T-helper 2 cell treated with Interferon-gamma antibody and Interleukin-4, amounts not matched to agents 5 μg/mL and 100 μg/mL, for 36 hours (primary cell): ENCODE data around the gene PLXNB1.
A peak's percentile ranks its signal among the peaks of the same experiment; 100 is the strongest.
"Not testable (repeated sequence)": the region's sequence is repeated elsewhere in the genome, so short reads cannot be mapped to it uniquely, and the experiment has no call there.

Source experiments
- DNase-seq: peaks from one replicate; pipeline ENCODE4 v3.0.0; 2021; ENCODE audit warnings: low spot score
- H3K27ac Mint-ChIP-seq: one replicate; pipeline ENCODE4 v1.8.0; 2021; ENCODE audit warnings: mild to moderate bottlenecking, mixed read lengths
- H3K27me3 Mint-ChIP-seq: one replicate; pipeline ENCODE4 v1.8.0; 2021; ENCODE audit warnings: low read depth, mixed read lengths
- H3K36me3 Mint-ChIP-seq: one replicate; pipeline ENCODE4 v1.8.0; 2021; ENCODE audit warnings: low read depth, mixed read lengths
- H3K4me1 Mint-ChIP-seq: one replicate; pipeline ENCODE4 v1.8.0; 2021; ENCODE audit warnings: low read depth, mixed read lengths
- H3K4me3 Mint-ChIP-seq: one replicate; pipeline ENCODE4 v1.8.0; 2022; ENCODE audit warnings: mild to moderate bottlenecking, moderate library complexity, mixed read lengths
- H3K9me3 Mint-ChIP-seq: one replicate; pipeline ENCODE4 v1.8.0; 2021; ENCODE audit warnings: mixed read lengths

Gene PLXNB1

GRCh38 chr3:48469046-48469915 lies 39.4 kb upstream of the PLXNB1 start:
- Mint-ChIP-seq H3K4me1 (peaks cover 45% of the 10 kb centered on the region), H3K27ac (peak overlapping the region; percentile 89), H3K9me3 (no peaks in the 10 kb centered on the region), H3K36me3 (peaks cover 43% of the 10 kb centered on the region), H3K4me3 (peak overlapping the region; percentile 61), H3K27me3 (no peaks in the 10 kb centered on the region)
- no peak for DNase-seq

GRCh38 chr3:48468329-48468731 lies 38.4 kb upstream of the PLXNB1 start:
- no peaks in the 10 kb centered on the region for H3K9me3 Mint-ChIP-seq
- peak overlapping the region; percentile 96 for H3K4me3 Mint-ChIP-seq
- peak overlapping the region; percentile 97 for H3K27ac Mint-ChIP-seq
- peaks cover 47% of the 10 kb centered on the region for H3K36me3 Mint-ChIP-seq
- H3K4me1 Mint-ChIP-seq: peaks cover 40% of the 10 kb centered on the region
- DNase-seq: no peak
- H3K27me3 Mint-ChIP-seq: no peaks in the 10 kb centered on the region

DNA sequence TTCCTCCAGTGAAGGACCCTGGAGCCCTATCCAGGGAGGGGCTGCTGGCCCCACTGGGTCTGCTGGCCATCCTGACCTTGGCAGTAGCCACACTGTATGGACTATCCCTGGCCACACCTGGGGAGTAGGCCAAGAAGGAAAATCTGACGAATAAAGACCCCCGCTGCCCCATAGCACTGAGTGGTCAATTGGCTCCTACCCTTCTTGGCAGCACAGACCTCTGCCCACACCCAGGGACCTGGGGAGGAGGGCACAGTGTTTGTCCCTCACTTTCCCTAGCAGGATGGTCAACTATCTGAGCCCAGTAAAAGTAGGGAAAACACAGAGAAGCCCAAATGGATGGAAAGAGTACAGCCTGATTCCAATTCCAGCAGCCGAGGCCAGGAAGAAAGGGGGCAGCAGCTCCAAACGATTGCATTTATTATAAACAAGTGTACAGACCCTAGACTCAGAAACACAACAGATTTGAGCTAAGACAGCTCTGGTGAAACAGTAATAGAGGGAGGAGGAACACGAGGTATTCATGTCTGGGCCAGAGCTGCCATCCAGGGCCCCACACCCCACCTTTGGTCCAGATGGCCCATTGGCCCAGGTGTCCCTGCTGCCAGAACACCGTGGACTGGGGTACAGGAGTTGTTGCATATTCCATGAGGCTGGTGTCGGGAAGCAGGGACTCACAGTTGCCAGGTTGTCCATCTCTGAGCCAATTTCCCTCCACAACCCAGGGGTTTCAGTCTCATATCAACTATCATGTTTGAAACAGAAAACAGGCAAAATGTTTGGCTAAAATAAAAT lies 37.8 kb upstream of the PLXNB1 start:
- H3K36me3 Mint-ChIP-seq: peaks cover 45% of the 10 kb centered on the region

GRCh38 chr3:48467110-48467454 lies 37.2 kb upstream of the PLXNB1 start:
- no peaks in the 10 kb centered on the region for H3K27me3 Mint-ChIP-seq
- no peaks in the 10 kb centered on the region for H3K9me3 Mint-ChIP-seq
- DNase-seq: no peak
- H3K36me3 Mint-ChIP-seq: peaks cover 45% of the 10 kb centered on the region
- peaks cover 33% of the 10 kb centered on the region for H3K4me1 Mint-ChIP-seq
- H3K27ac Mint-ChIP-seq: peak overlapping the region; percentile 97
- H3K4me3 Mint-ChIP-seq: peak overlapping the region; percentile 96

More for the DNA sequence above, 37.8 kb upstream of the PLXNB1 start:
- Mint-ChIP-seq H3K9me3 (no peaks in the 10 kb centered on the region), H3K27ac (peak overlapping the region; percentile 97), H3K4me1 (peaks cover 35% of the 10 kb centered on the region), H3K27me3 (no peaks in the 10 kb centered on the region), H3K4me3 (peak overlapping the region; percentile 96)
- no peak for DNase-seq

DNA sequence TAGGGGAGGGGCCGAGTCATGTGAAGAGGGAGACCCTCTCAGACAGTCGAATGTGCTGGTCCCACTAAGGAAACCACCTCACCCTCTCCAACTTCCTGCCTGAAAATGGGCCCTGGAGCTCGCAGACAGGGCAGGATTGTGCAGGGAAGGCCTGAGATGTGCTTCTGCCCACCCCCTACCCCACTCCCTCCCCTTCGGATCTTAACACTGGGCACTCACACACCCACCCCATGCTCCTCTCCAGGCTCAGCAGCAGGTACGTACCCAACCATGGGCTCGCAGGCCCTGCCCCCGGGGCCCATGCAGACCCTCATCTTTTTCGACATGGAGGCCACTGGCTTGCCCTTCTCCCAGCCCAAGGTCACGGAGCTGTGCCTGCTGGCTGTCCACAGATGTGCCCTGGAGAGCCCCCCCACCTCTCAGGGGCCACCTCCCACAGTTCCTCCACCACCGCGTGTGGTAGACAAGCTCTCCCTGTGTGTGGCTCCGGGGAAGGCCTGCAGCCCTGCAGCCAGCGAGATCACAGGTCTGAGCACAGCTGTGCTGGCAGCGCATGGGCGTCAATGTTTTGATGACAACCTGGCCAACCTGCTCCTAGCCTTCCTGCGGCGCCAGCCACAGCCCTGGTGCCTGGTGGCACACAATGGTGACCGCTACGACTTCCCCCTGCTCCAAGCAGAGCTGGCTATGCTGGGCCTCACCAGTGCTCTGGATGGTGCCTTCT lies 36.7 kb upstream of the PLXNB1 start:
- Mint-ChIP-seq H3K36me3 (peaks cover 45% of the 10 kb centered on the region), H3K4me3 (peak overlapping the region; percentile 96), H3K4me1 (peaks cover 33% of the 10 kb centered on the region)

DNA sequence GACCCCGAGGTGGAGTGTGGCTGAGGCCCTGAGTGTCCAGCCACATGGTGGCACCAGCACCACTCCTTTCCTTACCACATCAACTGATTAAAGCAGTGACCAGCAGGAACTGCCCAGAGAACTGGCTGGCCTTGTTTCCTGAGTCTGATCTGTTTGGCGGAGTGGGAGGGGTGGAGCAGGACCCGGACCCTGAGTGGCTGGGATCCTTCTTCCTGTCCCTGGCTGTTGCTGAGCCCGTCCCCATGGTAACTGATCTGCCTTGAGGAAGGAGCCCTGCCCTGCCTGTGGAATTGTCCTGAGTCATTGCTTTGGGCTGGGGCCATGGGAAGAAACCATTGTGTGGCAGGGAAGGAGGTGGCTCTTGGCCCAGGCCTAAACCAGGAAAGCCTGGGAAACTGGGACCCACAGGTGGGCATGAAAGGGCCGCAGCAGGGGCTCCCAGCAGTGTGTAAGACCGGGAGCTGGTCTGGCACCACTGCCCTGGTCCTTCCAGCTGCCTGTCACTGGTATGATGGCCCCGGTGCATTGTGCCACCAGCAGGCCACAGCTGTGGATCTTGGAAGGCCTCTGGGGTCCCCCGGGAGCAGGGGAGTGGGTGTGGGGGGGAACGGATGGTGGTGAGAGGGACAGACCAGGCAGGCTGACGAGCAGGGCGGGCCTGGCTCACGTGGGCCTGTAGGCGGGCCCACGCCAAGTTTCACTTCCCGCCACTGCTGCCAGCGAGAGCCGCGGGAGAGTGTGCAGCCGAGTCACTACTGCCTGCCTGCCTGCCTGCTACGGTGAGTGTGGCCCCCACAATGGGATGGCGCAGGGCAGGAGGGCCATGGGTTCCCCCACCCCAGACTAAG lies 35.9 kb upstream of the PLXNB1 start:
- Mint-ChIP-seq H3K4me1 (peaks cover 35% of the 10 kb centered on the region), H3K27me3 (no peaks in the 10 kb centered on the region), H3K36me3 (peaks cover 53% of the 10 kb centered on the region), H3K9me3 (no peaks in the 10 kb centered on the region), H3K4me3 (peak overlapping the region; percentile 96), H3K27ac (peak overlapping the region; percentile 97)
- peak; percentile 85 for DNase-seq

More for the DNA sequence above, 36.7 kb upstream of the PLXNB1 start:
- Mint-ChIP-seq H3K9me3 (no peaks in the 10 kb centered on the region), H3K27me3 (no peaks in the 10 kb centered on the region), H3K27ac (peak overlapping the region; percentile 97)
- no peak for DNase-seq

DNA sequence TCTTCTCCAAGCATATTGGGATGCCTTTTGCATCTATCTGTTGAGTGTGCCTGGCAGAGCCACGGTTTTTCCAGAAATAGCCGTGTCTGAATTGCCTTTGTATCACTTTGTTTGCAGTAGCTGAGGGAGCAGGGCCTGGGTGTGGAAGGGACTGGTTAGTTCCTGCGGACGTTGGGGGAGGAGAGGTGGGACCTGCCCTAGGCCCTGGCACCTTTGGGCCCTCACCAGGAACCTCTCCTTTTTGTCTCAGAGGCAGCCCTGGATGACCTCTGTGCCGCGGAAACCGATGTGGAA lies 35.3 kb upstream of the PLXNB1 start:
- Mint-ChIP-seq H3K27ac (peak overlapping the region; percentile 97), H3K36me3 (peaks cover 56% of the 10 kb centered on the region), H3K9me3 (no peaks in the 10 kb centered on the region), H3K4me1 (peaks cover 35% of the 10 kb centered on the region), H3K4me3 (peak overlapping the region; percentile 96), H3K27me3 (no peaks in the 10 kb centered on the region)
- no peak for DNase-seq

- H3K36me3 Mint-ChIP-seq: peaks cover 56% of the 10 kb centered on the region
These were observed 34.9 kb upstream of the PLXNB1 start for GRCh38 chr3:48464713-48465221.

GRCh38 chr3:48463703-48464102 lies 33.8 kb upstream of the PLXNB1 start:
- no peaks in the 10 kb centered on the region for H3K9me3 Mint-ChIP-seq
- H3K27ac Mint-ChIP-seq: no peak overlapping the region
- peaks cover 51% of the 10 kb centered on the region for H3K36me3 Mint-ChIP-seq
- no peaks in the 10 kb centered on the region for H3K27me3 Mint-ChIP-seq
- peaks cover 20% of the 10 kb centered on the region for H3K4me1 Mint-ChIP-seq
- DNase-seq: no peak
- no peak overlapping the region for H3K4me3 Mint-ChIP-seq

More at GRCh38 chr3:48464713-48465221, 34.9 kb upstream of the PLXNB1 start:
- DNase-seq: no peak
- Mint-ChIP-seq H3K4me3 (no peak overlapping the region), H3K27me3 (no peaks in the 10 kb centered on the region), H3K9me3 (no peaks in the 10 kb centered on the region), H3K27ac (no peak overlapping the region), H3K4me1 (peaks cover 31% of the 10 kb centered on the region)

- not testable (repeated sequence) for H3K27me3 Mint-ChIP-seq, H3K27ac Mint-ChIP-seq, H3K4me3 Mint-ChIP-seq, H3K4me1 Mint-ChIP-seq, DNase-seq, H3K9me3 Mint-ChIP-seq
- peaks cover 43% of the 10 kb centered on the region for H3K36me3 Mint-ChIP-seq
These were observed 31.9 kb upstream of the PLXNB1 start for GRCh38 chr3:48461767-48462166.

DNA sequence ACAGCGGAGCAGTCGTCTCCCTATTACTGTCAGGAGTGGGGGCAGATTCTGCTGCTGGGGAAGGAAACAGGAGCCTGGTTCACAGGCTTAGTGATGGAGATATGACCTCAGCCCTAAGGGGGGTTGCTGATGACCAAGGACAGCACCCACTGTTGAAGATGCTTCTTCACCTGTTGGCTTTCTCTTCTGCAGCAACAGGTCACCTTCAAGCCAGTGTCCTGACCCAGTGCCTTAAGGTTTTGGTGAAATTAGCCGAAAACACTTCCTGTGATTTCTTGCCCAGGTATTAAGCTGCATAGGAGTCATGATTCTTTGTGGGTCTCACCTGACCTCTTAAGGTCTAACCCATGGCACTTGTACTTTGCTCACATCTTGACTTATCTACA lies 30.6 kb upstream of the PLXNB1 start:
- peak overlapping the region; percentile 0 for H3K27ac Mint-ChIP-seq
- H3K4me3 Mint-ChIP-seq: no peak overlapping the region
- no peak for DNase-seq
- peaks cover 4% of the 10 kb centered on the region for H3K4me1 Mint-ChIP-seq
- peaks cover 37% of the 10 kb centered on the region for H3K36me3 Mint-ChIP-seq
- no peaks in the 10 kb centered on the region for H3K9me3 Mint-ChIP-seq
- no peaks in the 10 kb centered on the region for H3K27me3 Mint-ChIP-seq

- Mint-ChIP-seq H3K4me1 (peaks cover 2% of the 10 kb centered on the region), H3K9me3 (no peaks in the 10 kb centered on the region), H3K27ac (no peak overlapping the region), H3K27me3 (no peaks in the 10 kb centered on the region), H3K4me3 (no peak overlapping the region), H3K36me3 (peaks cover 38% of the 10 kb centered on the region)
- DNase-seq: no peak
These were observed 30.1 kb upstream of the PLXNB1 start for GRCh38 chr3:48459773-48460516.
